Left kidney (tissue), 8 donors: ENCODE measurements around the gene ZNF567. TPM values are rescaled to one million over a fixed set of nuclear protein-coding genes. Genes with fewer than 3 reads are reported as not detected.
A peak's percentile ranks its signal among the peaks of the same experiment; 100 is the strongest.
"Not testable (repeated sequence)": the region's sequence is repeated elsewhere in the genome, so short reads cannot be mapped to it uniquely, and the experiment has no call there.

ENCODE experiments used
- DNase-seq: peaks from one replicate; pipeline ENCODE4 v3.0.0-alpha.2; 2013
- long read RNA-seq, 8 donors: transcript quantifications; one replicate each; lab custom pipeline, GENCODE V29; 2026
- polyA plus RNA-seq: library from polyadenylated mRNA; unstranded; fragments of 120-200 nt; gene quantifications from one replicate; pipeline ENCODE4 v1.2.1, GENCODE V29; 2013; ENCODE audit not compliant: insufficient read length

ZNF567 gene
- polyA plus RNA-seq, result 16.8 TPM
- long read RNA-seq, donor 1, partial matches to known transcripts, result 0 of 1 reads
- long read RNA-seq, donor 1, other reads (novel, unspliced or antisense), result 0 of 1 reads
- long read RNA-seq, donor 2, partial matches to known transcripts, result 0 of 2 reads
- long read RNA-seq, donor 2, other reads (novel, unspliced or antisense), result 0 of 2 reads
- long read RNA-seq, donor 3, partial matches to known transcripts, result 0 of 3 reads
- long read RNA-seq, donor 3, other reads (novel, unspliced or antisense), result 0 of 3 reads
- long read RNA-seq, donor 4, result 0 reads
- long read RNA-seq, donor 5, partial matches to known transcripts, result 6 of 6 reads
- long read RNA-seq, donor 5, other reads (novel, unspliced or antisense), result 0 of 6 reads
- long read RNA-seq, donor 6, partial matches to known transcripts, result 0 of 2 reads
- long read RNA-seq, donor 6, other reads (novel, unspliced or antisense), result 0 of 2 reads
- long read RNA-seq, donor 7, partial matches to known transcripts, result 0 of 1 reads
- long read RNA-seq, donor 7, other reads (novel, unspliced or antisense), result 0 of 1 reads
- long read RNA-seq, donor 8, partial matches to known transcripts, result 0 of 2 reads
- long read RNA-seq, donor 8, other reads (novel, unspliced or antisense), result 0 of 2 reads

- DNase-seq, result peak; percentile 95
Observed at GRCh38 chr19:36687214-36688056, at the start of gene ZNF567. ZNF567 (plus strand) TSS chr19:36687612; CDS start chr19:36694868, 7,256 bp downstream.

DNA sequence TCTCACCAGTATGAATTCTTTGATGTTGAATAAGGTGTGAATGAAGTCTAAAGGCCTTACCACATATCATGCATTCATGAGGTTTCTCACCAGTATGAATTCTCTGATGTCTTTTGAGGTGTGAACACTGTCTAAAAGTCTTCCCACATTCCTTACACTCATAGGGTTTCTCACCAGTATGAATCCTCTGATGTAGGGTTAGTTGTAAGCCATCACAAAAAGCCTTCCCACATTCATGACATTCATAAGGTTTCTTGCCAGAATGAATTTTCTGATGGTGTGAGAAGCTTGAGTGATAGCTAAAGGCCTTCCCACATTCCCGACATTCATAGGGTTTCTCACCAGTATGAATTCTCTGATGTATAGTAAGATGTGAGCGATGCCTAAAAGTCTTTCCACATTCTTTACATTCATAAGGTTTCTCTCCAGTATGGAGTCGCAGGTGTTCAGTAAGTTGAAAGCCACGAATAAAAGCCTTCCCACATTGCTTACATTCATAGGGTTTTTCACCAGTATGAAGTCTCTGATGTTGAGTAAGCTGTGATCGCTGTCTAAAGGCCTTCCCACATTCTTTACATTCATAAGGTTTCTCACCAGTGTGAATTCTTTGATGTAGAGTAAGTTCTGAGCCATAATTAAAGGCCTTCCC, 48.4 kb upstream of the ZNF567 start:
- no peak for DNase-seq

- DNase-seq, result no peak
Observed at GRCh38 chr19:36646746-36647145, 40.7 kb upstream of the ZNF567 start.

GRCh38 chr19:36652958-36653357, 34.5 kb upstream of the ZNF567 start:
- no peak for DNase-seq

- no peak for DNase-seq
Observed at GRCh38 chr19:36665832-36666231, 21.6 kb upstream of the ZNF567 start.

DNA sequence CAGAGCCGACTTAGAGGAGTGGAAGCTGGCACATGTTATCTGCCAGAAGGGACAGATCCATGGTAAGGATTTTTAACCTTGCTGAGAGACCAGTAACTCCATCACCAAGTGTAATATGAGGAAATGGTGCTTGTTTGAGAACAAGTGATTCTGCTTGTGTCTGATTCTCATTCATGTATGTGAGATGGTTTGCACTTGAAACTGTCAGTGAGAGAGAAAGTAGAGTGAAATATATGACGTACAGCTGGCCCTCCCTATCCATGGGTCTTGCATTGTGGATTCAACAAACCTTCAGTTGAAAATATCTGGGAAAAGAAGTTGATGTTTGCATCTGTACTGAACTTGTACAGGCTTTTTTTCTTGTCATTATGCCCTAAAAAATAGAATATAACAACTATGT, 18.8 kb upstream of the ZNF567 start:
- DNase-seq, result no peak

- DNase-seq, result no peak
Observed at GRCh38 chr19:36672368-36672767, 15.0 kb upstream of the ZNF567 start.

DNA sequence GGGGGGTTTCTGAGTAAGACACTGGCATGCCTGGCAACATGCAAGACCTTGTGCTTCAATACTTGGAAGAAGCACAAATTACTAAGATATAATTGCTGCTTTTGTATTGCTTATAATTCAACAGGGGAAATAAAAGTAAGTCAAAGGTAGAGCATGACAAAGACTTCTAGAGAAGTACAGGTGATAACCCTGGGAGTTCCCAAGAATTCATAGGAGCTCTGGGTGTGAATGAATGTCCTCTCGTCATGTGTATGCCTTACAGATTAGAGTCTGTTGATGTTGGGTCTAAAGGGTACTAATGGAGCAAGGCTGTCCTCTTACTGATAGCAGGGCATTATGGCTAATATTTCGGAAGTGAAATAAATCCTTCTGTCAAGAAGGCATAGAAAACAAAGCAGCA, 13.2 kb upstream of the ZNF567 start:
- DNase-seq, result no peak

GRCh38 chr19:36679455-36679854, 8.0 kb upstream of the ZNF567 start:
- DNase-seq, result no peak

GRCh38 chr19:36685835-36686234, 1.6 kb upstream of the ZNF567 start:
- no peak for DNase-seq

DNA sequence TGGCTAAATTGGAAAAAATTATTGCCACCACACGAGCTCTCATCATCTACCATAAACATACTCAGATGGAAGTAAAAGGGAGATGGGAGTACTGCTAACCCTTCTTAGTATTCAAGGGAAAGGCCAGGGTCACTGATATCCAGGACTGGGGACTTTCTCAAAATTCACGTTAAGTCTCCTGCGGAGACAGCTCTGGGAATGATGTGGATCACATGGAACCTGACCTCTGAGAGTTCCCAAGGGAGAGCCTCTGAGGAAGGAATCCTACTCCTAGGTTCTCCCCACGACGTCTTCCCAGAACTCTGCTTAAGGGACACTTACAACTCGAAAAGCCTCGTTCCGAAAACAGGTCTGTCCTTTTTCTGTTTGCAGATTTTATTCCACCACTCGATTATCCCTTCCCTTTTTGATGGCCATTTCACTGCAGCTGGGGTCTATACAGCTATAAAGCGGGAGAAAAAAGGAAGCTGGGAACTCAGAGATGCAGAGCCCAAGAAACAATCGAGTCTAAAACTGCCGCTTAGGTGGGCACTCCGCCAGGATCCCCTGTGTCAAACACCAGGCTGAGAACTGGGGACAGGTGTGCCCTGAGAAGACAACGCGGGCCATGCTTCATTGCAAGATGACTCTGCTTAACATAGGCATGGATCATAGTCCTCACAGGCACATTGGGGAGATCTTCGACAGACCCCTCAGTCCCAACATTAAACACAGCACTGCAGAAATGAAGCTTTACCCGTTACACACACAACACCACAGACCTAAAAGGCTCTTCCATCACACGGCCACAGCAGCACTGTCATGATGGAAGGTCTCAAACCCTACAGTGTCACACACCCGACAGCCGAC, 823 bp upstream of the ZNF567 start:
- no peak for DNase-seq

DNA sequence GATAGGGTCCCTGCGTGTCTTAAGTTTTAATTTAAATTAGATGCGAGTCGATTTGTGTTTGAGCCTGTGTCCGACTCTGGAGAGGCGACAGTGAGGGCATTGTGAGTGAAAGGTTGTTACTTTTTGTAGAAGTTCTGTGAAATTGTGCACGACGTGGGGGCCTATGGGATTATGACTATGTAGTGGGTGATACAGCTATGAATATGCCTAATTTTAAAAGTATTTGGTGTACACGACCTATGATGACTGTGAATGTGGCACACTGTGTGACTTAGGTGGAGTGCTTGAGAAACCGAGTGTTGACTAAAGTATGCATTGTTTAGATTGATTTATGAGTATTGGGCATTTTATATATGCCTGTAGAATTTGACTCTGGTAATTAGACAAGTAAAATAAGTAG, 646 bp downstream of the ZNF567 start:
- no peak for DNase-seq

DNA sequence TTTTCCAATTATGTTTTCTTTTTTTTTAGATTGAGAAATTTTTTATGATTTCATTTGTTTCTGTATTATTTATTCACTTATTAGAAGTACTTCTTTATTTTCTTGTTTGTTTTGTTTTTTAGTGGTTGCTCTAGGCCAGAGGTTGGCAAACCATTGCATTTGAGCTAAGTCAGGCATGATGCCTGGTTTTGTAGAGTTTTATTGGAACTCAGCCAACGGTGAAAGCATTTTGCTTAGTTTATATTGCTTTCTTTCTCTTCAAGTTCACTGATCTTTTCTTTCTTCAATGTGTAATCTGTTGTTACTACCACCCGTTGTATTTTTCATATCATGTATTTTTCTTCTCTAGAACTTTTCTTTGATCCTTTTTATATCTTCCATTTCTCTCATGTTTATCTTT, 19.7 kb downstream of the ZNF567 start:
- DNase-seq, result no peak

DNA sequence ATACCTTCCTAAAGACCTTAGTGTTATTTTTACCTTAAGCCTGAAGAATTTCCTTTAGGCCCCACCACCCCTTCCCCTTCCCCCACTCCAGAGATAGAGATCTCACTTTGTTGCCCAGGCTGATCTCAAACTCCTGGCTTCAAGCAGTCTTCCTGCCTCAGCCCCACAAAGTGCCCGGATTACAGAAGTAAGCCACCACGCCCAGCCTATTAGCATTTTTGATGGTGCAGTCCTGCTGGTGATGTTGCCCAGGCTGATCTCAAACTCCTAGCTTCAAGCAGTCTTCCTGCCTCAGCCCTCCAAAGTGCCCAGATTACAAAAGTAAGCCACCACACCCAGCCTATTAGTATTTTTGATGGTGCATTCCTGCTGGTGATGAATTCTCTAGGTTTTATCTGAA, 22.0 kb downstream of the ZNF567 start:
- DNase-seq, result no peak

GRCh38 chr19:36719687-36720556, 32.5 kb downstream of the ZNF567 start:
- peak; percentile 3 for DNase-seq

- not testable (repeated sequence) for DNase-seq
Observed at GRCh38 chr19:36736166-36736565, 48.8 kb downstream of the ZNF567 start.

- DNase-seq, result no peak
Observed at GRCh38 chr19:36745870-36746269, 58.5 kb downstream of the ZNF567 start.

DNA sequence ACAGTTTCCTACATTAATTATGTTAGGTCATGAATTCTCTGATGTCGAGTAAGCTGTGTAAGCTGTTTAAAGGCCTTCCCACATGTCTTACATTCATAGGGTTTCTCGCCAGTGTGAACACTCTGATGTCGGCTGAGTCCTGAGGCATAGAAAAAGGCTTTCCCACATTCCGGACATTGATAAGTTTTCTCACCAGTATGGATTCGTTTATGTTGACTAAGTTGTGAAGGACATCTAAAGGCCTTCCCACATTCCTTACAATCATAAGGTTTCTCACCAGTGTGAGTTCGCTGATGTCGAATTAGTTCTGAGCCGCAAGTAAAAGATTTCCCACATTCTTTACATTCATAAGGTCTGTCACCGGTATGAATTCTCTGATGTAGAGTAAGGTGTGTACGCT, 60.3 kb downstream of the ZNF567 start:
- DNase-seq, result no peak

DNA sequence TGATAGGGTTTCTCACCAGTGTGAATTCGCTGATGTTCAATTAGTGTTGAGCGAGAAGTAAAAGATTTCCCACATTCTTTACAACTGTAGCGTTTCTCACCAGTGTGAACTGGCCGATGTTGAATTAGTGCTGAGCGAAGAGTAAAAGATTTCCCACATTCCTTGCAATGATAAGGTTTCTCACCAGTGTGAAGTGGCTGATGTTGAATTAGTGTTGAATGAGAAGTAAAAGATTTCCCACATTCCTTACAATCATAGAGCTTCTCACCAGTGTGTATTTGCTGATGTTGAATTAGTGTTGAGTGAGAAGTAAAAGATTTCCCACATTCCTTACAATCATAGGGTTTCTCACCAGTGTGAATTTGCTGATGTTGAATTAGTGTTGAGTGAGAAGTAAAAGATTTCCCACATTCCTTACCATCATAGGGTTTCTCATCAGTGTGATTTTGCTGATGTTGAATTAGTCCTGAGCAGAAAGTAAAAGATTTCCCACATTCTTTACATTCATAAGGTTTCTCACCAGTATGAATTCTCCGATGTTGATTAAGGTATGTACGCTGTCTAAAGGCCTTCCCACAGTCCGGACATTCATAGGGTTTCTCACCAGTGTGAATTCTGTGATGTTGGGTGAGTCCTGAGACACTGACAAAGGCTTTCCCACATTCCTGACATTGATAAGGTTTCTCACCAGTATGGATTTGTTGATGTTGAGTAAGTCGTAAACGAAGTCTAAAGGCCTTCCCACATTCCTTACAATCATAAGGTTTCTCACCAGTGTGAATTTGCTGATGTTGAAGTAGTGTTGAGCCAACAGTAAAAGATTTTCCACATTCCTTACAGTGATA, 61.2 kb downstream of the ZNF567 start:
- DNase-seq, result no peak
